Renal pelvis (tissue), 12 donors: ENCODE data around the gene KCNJ5. TPM values are rescaled to one million over a fixed set of nuclear protein-coding genes. Genes with fewer than 3 reads are reported as not detected.

Experiments
- DNase-seq: peaks from one replicate; pipeline ENCODE4 v3.0.0-alpha.2; 2013
- long read RNA-seq, 16 experiments: transcript quantifications; one replicate each; lab custom pipeline, GENCODE V29; 2026
- polyA plus RNA-seq, 3 donors: library from polyadenylated mRNA; unstranded; fragments of 120-200 nt; gene quantifications; one replicate each; pipeline ENCODE4 v1.2.1, GENCODE V29; 2013; ENCODE audit not compliant: insufficient read length in 3 of 3

The KCNJ5 gene
- 1 to 10 TPM; 4.0 to 5.8 (median 4.2) TPM for polyA plus RNA-seq
- long read RNA-seq, donor 1, full-length matches to known transcripts, result 1 of 1 reads
- long read RNA-seq, donor 1, partial matches to known transcripts, result 0 of 1 reads
- long read RNA-seq, donor 1, other reads (novel, unspliced or antisense), result 0 of 1 reads
- long read RNA-seq, donor 2, full-length matches to known transcripts, result 1 of 1 reads
- long read RNA-seq, donor 2, partial matches to known transcripts, result 0 of 1 reads
- long read RNA-seq, donor 2, other reads (novel, unspliced or antisense), result 0 of 1 reads
- long read RNA-seq, donor 3, full-length matches to known transcripts, result 1 of 1 reads
- long read RNA-seq, donor 3, partial matches to known transcripts, result 0 of 1 reads
- long read RNA-seq, donor 3, other reads (novel, unspliced or antisense), result 0 of 1 reads
- long read RNA-seq, donor 4, full-length matches to known transcripts, result 2 of 2 reads
- long read RNA-seq, donor 4, partial matches to known transcripts, result 0 of 2 reads
- long read RNA-seq, donor 4, other reads (novel, unspliced or antisense), result 0 of 2 reads
- long read RNA-seq, donor 5, result 0 reads
- long read RNA-seq, donor 6, result 0 reads
- long read RNA-seq, donor 7, full-length matches to known transcripts, result 1 of 1 reads
- long read RNA-seq, donor 7, partial matches to known transcripts, result 0 of 1 reads
- long read RNA-seq, donor 7, other reads (novel, unspliced or antisense), result 0 of 1 reads
- long read RNA-seq, donor 8, partial matches to known transcripts, result 0 of 1 reads
- long read RNA-seq, donor 8, other reads (novel, unspliced or antisense), result 0 of 1 reads
- long read RNA-seq, donor 9, full-length matches to known transcripts, result 4 of 4 reads
- long read RNA-seq, donor 9, partial matches to known transcripts, result 0 of 4 reads
- long read RNA-seq, donor 9, other reads (novel, unspliced or antisense), result 0 of 4 reads
- long read RNA-seq, donor 10, full-length matches to known transcripts, result 3 of 3 reads
- long read RNA-seq, donor 10, partial matches to known transcripts, result 0 of 3 reads
- long read RNA-seq, donor 10, other reads (novel, unspliced or antisense), result 0 of 3 reads
- long read RNA-seq, donor 11, full-length matches to known transcripts, result 1 of 1 reads
- long read RNA-seq, donor 11, partial matches to known transcripts, result 0 of 1 reads
- long read RNA-seq, donor 11, other reads (novel, unspliced or antisense), result 0 of 1 reads
- long read RNA-seq, donor 12, full-length matches to known transcripts, result 1 of 1 reads
- long read RNA-seq, donor 12, partial matches to known transcripts, result 0 of 1 reads
- long read RNA-seq, donor 12, other reads (novel, unspliced or antisense), result 0 of 1 reads
- long read RNA-seq, donor 13, full-length matches to known transcripts, result 1 of 1 reads
- long read RNA-seq, donor 13, partial matches to known transcripts, result 0 of 1 reads
- long read RNA-seq, donor 13, other reads (novel, unspliced or antisense), result 0 of 1 reads
- long read RNA-seq, donor 14, result 0 reads
- long read RNA-seq, donor 15, full-length matches to known transcripts, result 1 of 1 reads
- long read RNA-seq, donor 15, partial matches to known transcripts, result 0 of 1 reads
- long read RNA-seq, donor 15, other reads (novel, unspliced or antisense), result 0 of 1 reads
- long read RNA-seq, donor 16, full-length matches to known transcripts, result 2 of 2 reads
- long read RNA-seq, donor 16, partial matches to known transcripts, result 0 of 2 reads
- long read RNA-seq, donor 16, other reads (novel, unspliced or antisense), result 0 of 2 reads

- peak; percentile 52 for DNase-seq
Measured at GRCh38 chr11:128890543-128891368, at the start of gene KCNJ5. Gene KCNJ5, plus strand, starts transcription at chr11:128891356. Its CDS starts 19,918 bp downstream, at chr11:128911274.

- no peak for DNase-seq
Measured at GRCh38 chr11:128841461-128842072, 49.6 kb upstream of the KCNJ5 start.

GRCh38 chr11:128843198-128843785 lies 47.9 kb upstream of the KCNJ5 start:
- no peak for DNase-seq

GRCh38 chr11:128845334-128845780 lies 45.8 kb upstream of the KCNJ5 start:
- no peak for DNase-seq

- no peak for DNase-seq
Measured at GRCh38 chr11:128846985-128847384, 44.2 kb upstream of the KCNJ5 start.

GRCh38 chr11:128848815-128849455 lies 42.2 kb upstream of the KCNJ5 start:
- no peak for DNase-seq

- no peak for DNase-seq
Measured at GRCh38 chr11:128852327-128853023, 38.7 kb upstream of the KCNJ5 start.

GRCh38 chr11:128853559-128853958 lies 37.6 kb upstream of the KCNJ5 start:
- DNase-seq, result no peak

- no peak for DNase-seq
Measured at GRCh38 chr11:128854841-128855240, 36.3 kb upstream of the KCNJ5 start.

GRCh38 chr11:128856241-128856640 lies 34.9 kb upstream of the KCNJ5 start:
- DNase-seq, result no peak

GRCh38 chr11:128857341-128857740 lies 33.8 kb upstream of the KCNJ5 start:
- no peak for DNase-seq

- peak; percentile 63 for DNase-seq
Measured at GRCh38 chr11:128859563-128860441, 31.4 kb upstream of the KCNJ5 start.

- no peak for DNase-seq
Measured at GRCh38 chr11:128860571-128861361, 30.4 kb upstream of the KCNJ5 start.

- DNase-seq, result no peak
Measured at GRCh38 chr11:128862406-128862805, 28.8 kb upstream of the KCNJ5 start.

- no peak for DNase-seq
Measured at GRCh38 chr11:128862908-128863660, 28.1 kb upstream of the KCNJ5 start.
